ENCODE data around the gene NAA50. TPM values are rescaled to one million over a fixed set of nuclear protein-coding genes. Genes with fewer than 3 reads are reported as not detected.

Gene NAA50
- 100 to 1,000 TPM in 1 of 2 donors, 10 to 100 TPM in 1; 88.4 to 135 TPM for total RNA-seq

GRCh38 chr3:113745756-113746547 lies at the start of gene NAA50:
Gene NAA50 (minus strand): TSS chr3:113746249. CDS start chr3:113745949, 300 bp downstream.

GRCh38 chr3:113746548-113747282 lies 666 bp upstream of the NAA50 start, which contains the start of gene ATP6V1A:
Gene ATP6V1A (plus strand): TSS chr3:113747035. CDS start chr3:113778754, 31,719 bp downstream.

GRCh38 chr3:113695786-113696645 lies 50.0 kb downstream of the NAA50 start, which contains the start of gene USF3:
Gene USF3 (minus strand): TSS chr3:113696642. CDS start chr3:113674878, 21,764 bp downstream.

Other genes starting within 250 kb of the NAA50 start
- 10 to 100 TPM; 13.4 to 15.0 TPM for gene SPICE1, start 231.1 kb downstream of the NAA50 start, total RNA-seq
- gene SIDT1, start 213.7 kb downstream of the NAA50 start, total RNA-seq = under 1 TPM; under 0.01 TPM
- gene USF3, start 49.6 kb downstream of the NAA50 start, total RNA-seq = 10 to 100 TPM; 12.7 to 17.9 TPM
- 100 to 1,000 TPM; 149 to 177 TPM for gene ATP6V1A, start 786 bp upstream of the NAA50 start, total RNA-seq
- gene GRAMD1C, start 92.5 kb upstream of the NAA50 start, total RNA-seq = 1 to 10 TPM; 2.4 to 4.7 TPM
- gene ZDHHC23, start 201.8 kb upstream of the NAA50 start, total RNA-seq = 1 to 10 TPM in 1 of 2 donors, under 1 TPM in 1; 1.00 to 1.4 TPM

Measured in melanocyte of skin (primary cell).